Measurements from ENCODE around the gene ARPC1A. TPM values are rescaled to one million over a fixed set of nuclear protein-coding genes. Genes with fewer than 3 reads are reported as not detected.
"Not testable (repeated sequence)": the region's sequence is repeated elsewhere in the genome, so short reads cannot be mapped to it uniquely, and the experiment has no call there.

The ARPC1A gene
- total RNA-seq, 1 donor: 132 TPM

DNA sequence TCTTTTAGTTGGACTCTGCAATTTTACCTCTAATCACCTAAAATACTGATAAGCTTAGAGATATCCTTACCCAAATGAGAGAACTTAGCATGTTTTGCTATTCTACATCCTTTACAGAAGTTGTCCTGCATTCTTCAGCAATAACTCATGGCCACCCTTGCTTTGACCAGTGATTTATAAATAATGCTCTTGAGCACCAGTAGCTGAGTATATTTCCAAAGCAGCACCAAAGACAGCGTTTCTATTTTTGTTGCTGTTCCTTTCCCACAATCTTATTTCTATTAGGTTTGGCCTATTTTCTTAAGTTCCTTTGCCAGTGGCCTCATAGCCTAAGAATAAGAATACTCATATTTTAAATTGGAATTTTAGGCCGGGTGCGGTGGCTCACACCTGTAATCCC is 15.0 kb downstream of the ARPC1A start:
- H3K36me3 ChIP-seq (ENCODE audit: insufficient read depth, low read length): peaks cover 85% of the 10 kb centered on the region
- peaks cover 44% of the 10 kb centered on the region for H3K79me2 ChIP-seq (ENCODE audit: insufficient read depth, low read length)
- TF ChIP-seq, protein P1, sequence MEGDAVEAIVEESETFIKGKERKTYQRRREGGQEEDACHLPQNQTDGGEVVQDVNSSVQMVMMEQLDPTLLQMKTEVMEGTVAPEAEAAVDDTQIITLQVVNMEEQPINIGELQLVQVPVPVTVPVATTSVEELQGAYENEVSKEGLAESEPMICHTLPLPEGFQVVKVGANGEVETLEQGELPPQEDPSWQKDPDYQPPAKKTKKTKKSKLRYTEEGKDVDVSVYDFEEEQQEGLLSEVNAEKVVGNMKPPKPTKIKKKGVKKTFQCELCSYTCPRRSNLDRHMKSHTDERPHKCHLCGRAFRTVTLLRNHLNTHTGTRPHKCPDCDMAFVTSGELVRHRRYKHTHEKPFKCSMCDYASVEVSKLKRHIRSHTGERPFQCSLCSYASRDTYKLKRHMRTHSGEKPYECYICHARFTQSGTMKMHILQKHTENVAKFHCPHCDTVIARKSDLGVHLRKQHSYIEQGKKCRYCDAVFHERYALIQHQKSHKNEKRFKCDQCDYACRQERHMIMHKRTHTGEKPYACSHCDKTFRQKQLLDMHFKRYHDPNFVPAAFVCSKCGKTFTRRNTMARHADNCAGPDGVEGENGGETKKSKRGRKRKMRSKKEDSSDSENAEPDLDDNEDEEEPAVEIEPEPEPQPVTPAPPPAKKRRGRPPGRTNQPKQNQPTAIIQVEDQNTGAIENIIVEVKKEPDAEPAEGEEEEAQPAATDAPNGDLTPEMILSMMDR (IDR thresholded peaks at IDR 0.05; ENCODE audit: extremely low read depth, low read depth, low read length): no peak
- no peak overlapping the region for H3K4me2 ChIP-seq (ENCODE audit: insufficient read depth, low read length)
- no peak for DNase-seq (ENCODE audit: insufficient read length, low spot score, missing footprints)
- no peak overlapping the region for H3K27ac ChIP-seq (ENCODE audit: low read depth, low read length)
- H3K4me1 ChIP-seq (ENCODE audit: insufficient read depth, low read length): no peaks in the 10 kb centered on the region
- H4K20me1 ChIP-seq (ENCODE audit: insufficient read depth, low read length): peaks cover 7% of the 10 kb centered on the region
- no peak overlapping the region for H2AFZ ChIP-seq (ENCODE audit: low read length)
- no peak overlapping the region for H3K4me3 ChIP-seq (ENCODE audit: insufficient read depth, low read length)
- no peaks in the 10 kb centered on the region for H3K9me3 ChIP-seq (ENCODE audit: low read depth, low read length)
- H3K27me3 ChIP-seq (ENCODE audit: insufficient read depth, low read length): no peaks in the 10 kb centered on the region

DNA sequence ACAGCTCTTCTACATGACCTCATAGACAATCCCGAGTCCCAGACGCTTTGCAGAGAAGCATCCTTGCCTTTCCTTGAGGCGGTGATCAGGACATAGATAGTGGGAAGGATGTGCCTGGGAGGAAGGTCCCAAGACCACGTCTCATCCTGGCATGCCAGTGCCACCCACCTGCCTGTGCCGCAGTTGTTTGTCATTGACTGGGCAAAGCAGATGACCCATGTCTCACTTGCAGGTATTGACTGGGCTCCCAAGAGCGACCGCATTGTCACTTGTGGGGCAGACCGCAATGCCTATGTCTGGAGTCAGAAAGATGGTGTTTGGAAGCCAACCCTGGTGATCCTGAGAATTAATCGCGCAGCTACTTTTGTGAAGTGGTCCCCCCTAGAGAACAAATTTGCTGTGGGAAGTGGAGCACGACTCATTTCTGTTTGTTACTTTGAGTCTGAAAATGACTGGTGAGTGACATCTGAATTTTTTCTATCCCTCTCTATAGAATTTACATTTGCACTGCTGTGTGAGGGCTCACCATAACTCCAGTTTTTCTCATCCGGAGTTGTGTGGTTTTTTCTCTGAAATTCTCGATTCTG is 18.5 kb downstream of the ARPC1A start:
- no peak for DNase-seq (ENCODE audit: insufficient read length, low spot score, missing footprints)
- peaks cover 8% of the 10 kb centered on the region for H4K20me1 ChIP-seq (ENCODE audit: insufficient read depth, low read length)
- peaks cover 82% of the 10 kb centered on the region for H3K36me3 ChIP-seq (ENCODE audit: insufficient read depth, low read length)
- H3K27me3 ChIP-seq (ENCODE audit: insufficient read depth, low read length): no peaks in the 10 kb centered on the region
- TF ChIP-seq, protein P1 (IDR thresholded peaks at IDR 0.05; ENCODE audit: extremely low read depth, low read depth, low read length): no peak
- H3K79me2 ChIP-seq (ENCODE audit: insufficient read depth, low read length): peaks cover 25% of the 10 kb centered on the region
- H2AFZ ChIP-seq (ENCODE audit: low read length): no peak overlapping the region
- H3K9me3 ChIP-seq (ENCODE audit: low read depth, low read length): no peaks in the 10 kb centered on the region
- H3K27ac ChIP-seq (ENCODE audit: low read depth, low read length): no peak overlapping the region
- H3K4me2 ChIP-seq (ENCODE audit: insufficient read depth, low read length): no peak overlapping the region
- H3K4me1 ChIP-seq (ENCODE audit: insufficient read depth, low read length): no peaks in the 10 kb centered on the region
- H3K4me3 ChIP-seq (ENCODE audit: insufficient read depth, low read length): no peak overlapping the region

DNA sequence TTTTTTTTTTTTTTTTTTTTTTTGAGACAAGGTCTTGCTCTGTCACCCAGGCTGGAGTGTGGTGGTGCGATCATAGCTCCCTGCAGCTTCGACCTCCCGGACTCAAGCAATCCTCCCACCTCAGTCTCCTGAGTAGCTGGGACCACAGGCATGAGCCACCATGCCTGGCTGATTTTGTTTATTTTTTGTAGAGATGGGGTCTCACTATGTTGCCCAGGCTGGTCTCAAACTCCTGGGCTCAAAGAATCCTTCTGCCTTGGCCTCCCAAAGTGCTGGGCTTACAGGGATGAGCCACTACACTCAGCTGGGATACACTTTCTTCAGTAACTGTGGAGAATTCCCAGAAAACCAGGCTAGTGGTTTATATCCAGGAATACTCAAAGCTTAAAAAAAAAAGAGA is 24.9 kb downstream of the ARPC1A start:
- not testable (repeated sequence) for H3K9me3 ChIP-seq (ENCODE audit: low read depth, low read length); H3K4me2 ChIP-seq (ENCODE audit: insufficient read depth, low read length); H3K79me2 ChIP-seq (ENCODE audit: insufficient read depth, low read length); H3K4me3 ChIP-seq (ENCODE audit: insufficient read depth, low read length); DNase-seq (ENCODE audit: insufficient read length, low spot score, missing footprints); H3K27ac ChIP-seq (ENCODE audit: low read depth, low read length); H4K20me1 ChIP-seq (ENCODE audit: insufficient read depth, low read length); H2AFZ ChIP-seq (ENCODE audit: low read length); H3K4me1 ChIP-seq (ENCODE audit: insufficient read depth, low read length); H3K27me3 ChIP-seq (ENCODE audit: insufficient read depth, low read length)
- H3K36me3 ChIP-seq (ENCODE audit: insufficient read depth, low read length): peaks cover 69% of the 10 kb centered on the region

DNA sequence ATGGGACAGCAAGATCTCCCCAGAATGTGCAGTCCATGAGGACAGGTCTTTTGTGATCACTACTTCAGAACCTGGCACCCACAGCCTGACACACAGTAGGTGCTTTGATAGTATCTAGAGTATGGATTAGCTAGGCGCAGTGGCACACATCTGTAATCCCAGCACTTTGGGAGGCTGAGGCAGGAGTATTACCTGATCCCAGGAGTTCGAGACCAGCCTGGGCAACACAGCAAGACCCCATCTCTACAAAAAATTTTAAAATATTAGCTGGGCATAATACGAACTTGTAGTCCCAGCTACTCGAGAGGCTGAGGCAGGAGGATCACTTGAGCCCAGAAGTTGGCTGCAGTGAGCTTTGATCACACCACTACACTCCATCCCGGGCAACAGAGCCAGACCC is 26.5 kb downstream of the ARPC1A start:
- Histone ChIP-seq H4K20me1 (ENCODE audit: insufficient read depth, low read length) (peaks cover 4% of the 10 kb centered on the region), H3K4me3 (ENCODE audit: insufficient read depth, low read length) (no peak overlapping the region), H3K9me3 (ENCODE audit: low read depth, low read length) (no peaks in the 10 kb centered on the region), H3K4me1 (ENCODE audit: insufficient read depth, low read length) (no peaks in the 10 kb centered on the region), H3K27ac (ENCODE audit: low read depth, low read length) (no peak overlapping the region), H3K36me3 (ENCODE audit: insufficient read depth, low read length) (peaks cover 66% of the 10 kb centered on the region), H2AFZ (ENCODE audit: low read length) (no peak overlapping the region), H3K79me2 (ENCODE audit: insufficient read depth, low read length) (peaks cover 3% of the 10 kb centered on the region), H3K27me3 (ENCODE audit: insufficient read depth, low read length) (no peaks in the 10 kb centered on the region), H3K4me2 (ENCODE audit: insufficient read depth, low read length) (no peak overlapping the region)
- no peak for DNase-seq (ENCODE audit: insufficient read length, low spot score, missing footprints)
- TF ChIP-seq, protein P1 (IDR thresholded peaks at IDR 0.05; ENCODE audit: extremely low read depth, low read depth, low read length): no peak
